GM03348 (cell line): ENCODE measurements around the gene INHBA.

Source experiments
- DNase-seq: peaks from one replicate; pipeline ENCODE4 v3.0.0; 2012; ENCODE audit warnings: low spot score

INHBA gene

GRCh38 chr7:41711283-41712064 is 8.6 kb upstream of the INHBA start:
- no peak for DNase-seq

- DNase-seq: no peak
These were observed 7.9 kb upstream of the INHBA start for GRCh38 chr7:41710838-41711237.

- DNase-seq: peak; percentile 65
These were observed 6.7 kb upstream of the INHBA start for GRCh38 chr7:41709621-41710020.

- DNase-seq: no peak
These were observed 5.9 kb upstream of the INHBA start for GRCh38 chr7:41708581-41709358.

GRCh38 chr7:41706228-41706930 is 3.5 kb upstream of the INHBA start:
- DNase-seq: no peak

GRCh38 chr7:41705109-41705901 is 2.4 kb upstream of the INHBA start:
- peak; percentile 93 for DNase-seq

GRCh38 chr7:41701068-41701941 is 1.6 kb downstream of the INHBA start:
- no peak for DNase-seq

- no peak for DNase-seq
These were observed 2.8 kb downstream of the INHBA start for GRCh38 chr7:41700044-41700471.

GRCh38 chr7:41699516-41699915 is 3.4 kb downstream of the INHBA start:
- no peak for DNase-seq

- no peak for DNase-seq
These were observed 4.2 kb downstream of the INHBA start for GRCh38 chr7:41698726-41699125.

- DNase-seq: no peak
These were observed 4.8 kb downstream of the INHBA start for GRCh38 chr7:41698114-41698513.

- DNase-seq: peak; percentile 63
These were observed 6.5 kb downstream of the INHBA start for GRCh38 chr7:41696323-41696916.

- peak; percentile 56 for DNase-seq
These were observed 7.1 kb downstream of the INHBA start for GRCh38 chr7:41695661-41696322.

- no peak for DNase-seq
These were observed 8.4 kb downstream of the INHBA start for GRCh38 chr7:41694495-41694894.

- no peak for DNase-seq
These were observed 9.5 kb downstream of the INHBA start for GRCh38 chr7:41693150-41693997.

GRCh38 chr7:41692251-41692650 is 10.6 kb downstream of the INHBA start:
- DNase-seq: no peak

- DNase-seq: no peak
These were observed 11.4 kb downstream of the INHBA start for GRCh38 chr7:41691286-41692190.

- DNase-seq: no peak
These were observed 13.1 kb downstream of the INHBA start for GRCh38 chr7:41689815-41690214.
